ENCODE data around the gene TLCD1. TPM values are rescaled to one million over a fixed set of nuclear protein-coding genes. Genes with fewer than 3 reads are reported as not detected.
A peak's percentile ranks its signal among the peaks of the same experiment; 100 is the strongest.

Gene TLCD1
- polyA plus RNA-seq, 2 of the 4 experiments (the other 2 are of a cell fraction) = 36.7 to 83.3 TPM

DNA sequence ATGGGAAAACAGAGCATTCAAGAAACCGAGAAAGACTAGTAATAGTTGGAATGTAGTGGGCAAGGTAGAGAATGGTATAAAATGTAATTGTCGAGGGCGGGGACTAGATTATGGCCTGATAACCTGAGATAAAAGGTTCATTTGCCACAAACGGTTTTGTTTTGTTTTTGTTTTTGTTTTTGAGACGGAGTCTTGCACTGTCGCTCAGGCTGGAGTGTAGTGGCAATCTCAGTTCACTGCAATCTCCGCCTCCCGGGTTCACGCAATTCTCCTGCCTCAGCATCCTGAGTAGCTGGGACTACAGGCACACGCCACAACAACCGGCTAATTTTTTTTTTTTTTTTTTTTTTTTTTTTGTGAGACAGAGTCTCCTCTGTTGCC, 3.9 kb upstream of the TLCD1 start (continued):
- no peak for TF ChIP-seq EHMT2 (IDR thresholded peaks at IDR 0.05; ENCODE audit: low read depth)
- TF ChIP-seq RNF2 (IDR thresholded peaks at IDR 0.05; ENCODE audit: borderline replicate concordance, low read depth) = no peak
- TF ChIP-seq, protein P1, sequence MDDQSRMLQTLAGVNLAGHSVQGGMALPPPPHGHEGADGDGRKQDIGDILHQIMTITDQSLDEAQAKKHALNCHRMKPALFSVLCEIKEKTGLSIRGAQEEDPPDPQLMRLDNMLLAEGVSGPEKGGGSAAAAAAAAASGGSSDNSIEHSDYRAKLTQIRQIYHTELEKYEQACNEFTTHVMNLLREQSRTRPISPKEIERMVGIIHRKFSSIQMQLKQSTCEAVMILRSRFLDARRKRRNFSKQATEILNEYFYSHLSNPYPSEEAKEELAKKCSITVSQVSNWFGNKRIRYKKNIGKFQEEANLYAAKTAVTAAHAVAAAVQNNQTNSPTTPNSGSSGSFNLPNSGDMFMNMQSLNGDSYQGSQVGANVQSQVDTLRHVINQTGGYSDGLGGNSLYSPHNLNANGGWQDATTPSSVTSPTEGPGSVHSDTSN (IDR thresholded peaks at IDR 0.05) = no peak

DNA sequence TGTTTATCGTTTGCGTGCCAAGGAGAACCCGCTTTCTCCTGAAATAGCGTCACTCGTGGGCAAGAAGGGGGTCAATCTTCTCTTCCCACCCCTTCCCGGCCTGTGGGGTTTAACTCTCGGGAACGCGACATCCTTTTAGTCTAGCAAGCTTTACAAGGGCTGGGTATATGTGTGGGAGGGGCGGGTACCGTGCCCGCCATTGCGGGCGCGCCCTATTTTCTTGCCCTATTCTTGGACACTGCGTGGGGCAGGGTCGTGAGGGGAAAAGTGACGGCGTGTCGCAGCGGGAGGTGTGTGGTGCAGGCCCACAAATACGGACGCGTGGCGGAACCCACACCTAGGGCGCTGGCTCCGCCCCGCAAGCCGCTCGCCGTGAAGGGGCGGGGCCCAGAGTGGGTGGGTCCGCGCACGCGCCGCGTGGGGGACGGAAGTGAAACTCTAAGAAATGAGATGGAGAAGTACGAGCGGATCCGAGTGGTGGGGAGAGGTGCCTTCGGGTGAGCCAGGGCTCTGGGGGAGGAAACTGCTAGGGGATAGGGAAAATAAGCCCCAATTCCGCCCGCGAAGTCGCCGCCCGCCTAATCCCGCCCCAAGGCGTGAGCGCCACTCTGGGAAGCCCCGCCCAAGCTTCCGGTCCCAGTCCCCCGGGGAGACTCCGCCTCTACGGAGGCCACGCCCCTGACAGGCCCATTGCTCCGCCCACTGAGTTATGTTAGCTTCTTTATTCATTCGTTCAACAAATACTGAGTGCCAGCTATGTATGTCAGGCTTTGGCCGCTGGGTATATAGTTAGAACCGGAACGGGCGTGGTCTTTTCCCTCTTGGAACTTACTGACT, 2.5 kb upstream of the TLCD1 start, which contains the start of gene NEK8:
NEK8 (plus strand) TSS at position 425 of the 837 bp plus-strand sequence; CDS start at position 451, 26 bp downstream.
- no peaks in the 10 kb centered on the region for H3K9me3 ChIP-seq
- H3K4me3 ChIP-seq = peak within 1 kb of the TSS; percentile 63
- WGBS (ENCODE audit: missing lambda C conversion rate) = under 1% methylated on average over 58 of the region's 64 CpGs
- ChIA-PET POLR2A (interaction anchor here (0.6 to 5.3 kb wide), 13 partner anchors 9 to 451 kb away, joined by 3 to 369 read pairs (median 4); partner anchors contain the start of genes BLTP2, MYO18A, PHF12 and RPL23A), CTCF (interaction anchor here (0.9 to 17.5 kb wide), 23 partner anchors 9 to 417 kb away, joined by 3 to 977 read pairs (median 16); partner anchors contain the start of genes BLTP2, DHRS13, FAM222B and FLOT2)
- peak; percentile 39 for FAIRE-seq
- peak; percentile 2 to 28; a peak in 4 of 6 replicates for ATAC-seq
- H3K4me2 ChIP-seq = peak within 1 kb of the TSS; percentile 92
- DNase-seq (ENCODE audit: low read depth in 1 of 2, low spot score in 1 of 2) = peak; percentile 96 to 97
- peak within 1 kb of the TSS; percentile 94 to 98 for H3K27ac ChIP-seq
- peaks cover 25% of the 10 kb centered on the region for H3K4me1 ChIP-seq
- TF ChIP-seq SMC3 (IDR thresholded peaks at IDR 0.05) (no peak), NPAS2 (CRISPR knock-in tag; IDR thresholded peaks at IDR 0.05; ENCODE audit: borderline replicate concordance) (no peak), KDM1A (IDR thresholded peaks at IDR 0.05; ENCODE audit: low read depth) (0 out of 2 replicates have a peak, but pooled peaks have one; percentile 19), ZFP36 (IDR thresholded peaks at IDR 0.05; ENCODE audit: borderline replicate concordance, partially characterized antibody) (no peak), POLR2AphosphoS2 (conservative IDR thresholded peaks at IDR 0.05; ENCODE audit: low read length) (no peak), EHF (CRISPR knock-in tag; IDR thresholded peaks at IDR 0.05) (0 out of 2 replicates have a peak, but pooled peaks have one; percentile 23), ZSCAN20 (CRISPR knock-in tag; IDR thresholded peaks at IDR 0.05) (no peak), RNF2 (IDR thresholded peaks at IDR 0.05; ENCODE audit: borderline replicate concordance, low read depth) (peak; percentile 71; the same call in 1 of the 2 replicates), JUN (IDR thresholded peaks at IDR 0.05) (peak; percentile 83 to 85), EP300 (IDR thresholded peaks at IDR 0.05) (no peak), MAZ (IDR thresholded peaks at IDR 0.05; ENCODE audit: borderline replicate concordance, low read depth, low read length) (no peak), CBX2 (IDR thresholded peaks at IDR 0.05; ENCODE audit: borderline replicate concordance, low read depth) (no peak), E2F6 (IDR thresholded peaks at IDR 0.05; ENCODE audit: borderline replicate concordance, low read depth) (peak; percentile 49; the same call in 1 of the 2 replicates), MAX (IDR thresholded peaks at IDR 0.05) (peak; percentile 89), RCOR1 (IDR thresholded peaks at IDR 0.05; ENCODE audit: low read depth, low read length) (no peak), HMGXB4 (CRISPR knock-in tag; IDR thresholded peaks at IDR 0.05; ENCODE audit: borderline replicate concordance) (no peak), ZC3H11A (IDR thresholded peaks at IDR 0.05) (no peak), RFX5 (IDR thresholded peaks at IDR 0.05) (no peak), CTCF (IDR thresholded peaks at IDR 0.05) (no peak), NFE2L2 (conservative IDR thresholded peaks at IDR 0.05; ENCODE audit: low read length) (no peak)
- TF ChIP-seq, protein P2, sequence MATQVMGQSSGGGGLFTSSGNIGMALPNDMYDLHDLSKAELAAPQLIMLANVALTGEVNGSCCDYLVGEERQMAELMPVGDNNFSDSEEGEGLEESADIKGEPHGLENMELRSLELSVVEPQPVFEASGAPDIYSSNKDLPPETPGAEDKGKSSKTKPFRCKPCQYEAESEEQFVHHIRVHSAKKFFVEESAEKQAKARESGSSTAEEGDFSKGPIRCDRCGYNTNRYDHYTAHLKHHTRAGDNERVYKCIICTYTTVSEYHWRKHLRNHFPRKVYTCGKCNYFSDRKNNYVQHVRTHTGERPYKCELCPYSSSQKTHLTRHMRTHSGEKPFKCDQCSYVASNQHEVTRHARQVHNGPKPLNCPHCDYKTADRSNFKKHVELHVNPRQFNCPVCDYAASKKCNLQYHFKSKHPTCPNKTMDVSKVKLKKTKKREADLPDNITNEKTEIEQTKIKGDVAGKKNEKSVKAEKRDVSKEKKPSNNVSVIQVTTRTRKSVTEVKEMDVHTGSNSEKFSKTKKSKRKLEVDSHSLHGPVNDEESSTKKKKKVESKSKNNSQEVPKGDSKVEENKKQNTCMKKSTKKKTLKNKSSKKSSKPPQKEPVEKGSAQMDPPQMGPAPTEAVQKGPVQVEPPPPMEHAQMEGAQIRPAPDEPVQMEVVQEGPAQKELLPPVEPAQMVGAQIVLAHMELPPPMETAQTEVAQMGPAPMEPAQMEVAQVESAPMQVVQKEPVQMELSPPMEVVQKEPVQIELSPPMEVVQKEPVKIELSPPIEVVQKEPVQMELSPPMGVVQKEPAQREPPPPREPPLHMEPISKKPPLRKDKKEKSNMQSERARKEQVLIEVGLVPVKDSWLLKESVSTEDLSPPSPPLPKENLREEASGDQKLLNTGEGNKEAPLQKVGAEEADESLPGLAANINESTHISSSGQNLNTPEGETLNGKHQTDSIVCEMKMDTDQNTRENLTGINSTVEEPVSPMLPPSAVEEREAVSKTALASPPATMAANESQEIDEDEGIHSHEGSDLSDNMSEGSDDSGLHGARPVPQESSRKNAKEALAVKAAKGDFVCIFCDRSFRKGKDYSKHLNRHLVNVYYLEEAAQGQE (IDR thresholded peaks at IDR 0.05) = 0 out of 2 replicates have a peak, but pooled peaks have one; percentile 30
- TF ChIP-seq, protein P1 (IDR thresholded peaks at IDR 0.05) = no peak
